K562 (cell line): ENCODE results near the gene SOCS2. TPM values are rescaled to one million over a fixed set of nuclear protein-coding genes. Genes with fewer than 3 reads are reported as not detected.

Source experiments
- CCNT2 ChIP-seq: IDR thresholded peaks from 2 replicates; pipeline ENCODE4 v1.6.1; 2011; ENCODE audit warnings: borderline replicate concordance, low read depth, mild to moderate bottlenecking, moderate library complexity, mixed read lengths, low read length; ENCODE audit not compliant: insufficient read length; ENCODE audit errors: extremely low read depth
- EHMT2 ChIP-seq: fragments of 450-650 bp; IDR thresholded peaks from 2 replicates; pipeline ENCODE4 v1.6.1; 2018; ENCODE audit warnings: antibody characterized with exemption
- ELF1 ChIP-seq: fragments of 200-800 bp; sonication (Bioruptor generic); IDR thresholded peaks from 2 replicates; pipeline ENCODE4 v1.6.1; 2016; ENCODE audit warnings: missing genetic modification characterization, missing compliant biosample characterization
- GATA2 ChIP-seq: sonication (generic); formaldehyde crosslinking; IDR thresholded peaks from 2 replicates; pipeline ENCODE4 v1.4.0; 2020; ENCODE audit warnings: mild to moderate bottlenecking, missing genetic modification reagents
- MYC ChIP-seq, 2 experiments: fragments of 250-450 bp in 1 of 2; sonication (Bioruptor Pico) in 1 of 2; IDR thresholded peaks; 2 replicates each; pipeline versions ENCODE4 v1.5.1 to v1.6.1; 2012 to 2021; ENCODE audit warnings: low read depth in 2 of 2, borderline replicate concordance in 1 of 2, improper control_type of control experiment in 1 of 2, low read length in 1 of 2, mild to moderate bottlenecking in 1 of 2, moderate library complexity in 1 of 2
- POLR2AphosphoS2 ChIP-seq: IDR thresholded peaks from 2 replicates; pipeline ENCODE4 v1.6.1; 2012; ENCODE audit warnings: low read length, improper control_type of control experiment
- PURB ChIP-seq: sonication (generic); formaldehyde crosslinking; IDR thresholded peaks from 2 replicates; pipeline ENCODE4 v1.9.0; 2021; ENCODE audit warnings: low read depth, mild to moderate bottlenecking, missing genetic modification reagents
- RBM25 ChIP-seq: fragments of 200-400 bp; formaldehyde crosslinking; IDR thresholded peaks from 2 replicates; pipeline ENCODE4 v1.6.1; 2018; ENCODE audit warnings: low read length, low read depth, moderate library complexity; ENCODE audit not compliant: severe bottlenecking
- SMARCE1 ChIP-seq: fragments of 450-650 bp; IDR thresholded peaks from 2 replicates; pipeline ENCODE4 v1.7.1; 2016; ENCODE audit warnings: mild to moderate bottlenecking
- SMC3 ChIP-seq: conservative IDR thresholded peaks from 2 replicates; pipeline ENCODE4 v1.6.1; 2011; ENCODE audit warnings: low read depth, low read length, improper control_type of control experiment; ENCODE audit not compliant: insufficient read depth
- SPI1 ChIP-seq: IDR thresholded peaks from 2 replicates; pipeline ENCODE4 v1.6.1; 2011; ENCODE audit warnings: low read depth, low read length, control low read depth, borderline replicate concordance
- STAG1 ChIP-seq: sonication (generic); formaldehyde crosslinking; IDR thresholded peaks from 2 replicates; pipeline ENCODE4 v1.5.0; 2020; ENCODE audit warnings: missing genetic modification reagents, borderline replicate concordance
- ZBTB7A ChIP-seq: IDR thresholded peaks from 2 replicates; pipeline ENCODE4 v1.6.1; 2011; ENCODE audit warnings: low read depth, mild to moderate bottlenecking, low read length, moderate library complexity, borderline replicate concordance; ENCODE audit not compliant: control insufficient read depth
- ZNF224 ChIP-seq: sonication (generic); formaldehyde crosslinking; IDR thresholded peaks from 2 replicates; pipeline ENCODE4 v1.8.0; 2022; ENCODE audit warnings: mild to moderate bottlenecking, missing genetic modification reagents
- ZNF57 ChIP-seq: fragments of 450-650 bp; formaldehyde crosslinking; IDR thresholded peaks from 2 replicates; pipeline ENCODE4 v1.4.0; 2020; ENCODE audit warnings: mild to moderate bottlenecking, moderate library complexity
- ZNF830 ChIP-seq: fragments of 250-450 bp; sonication (Bioruptor Pico); IDR thresholded peaks from 2 replicates; pipeline ENCODE4 v1.5.0; 2021; ENCODE audit warnings: mild to moderate bottlenecking
- polyA plus RNA-seq, 8 experiments: library from polyadenylated mRNA; depleted of rRNA in 4 of 8; stranded (reverse) in 5 of 8; unstranded in 3 of 8; fragments of >200 nt; fragmentation: Nextera tagmentation in 2 of 8; fragmentation: Illumina TruSeq in 1 of 8; extraction: Ambion mirVana in 2 of 8; extraction: Trizol in 1 of 8; gene quantifications; 2 replicates each; pipeline versions ENCODE4 v1.2.1 to v1.2.3, GENCODE V29; 2011 to 2014; ENCODE audit warnings: inconsistent platforms in 1 of 8, missing spikeins in 1 of 8
- total RNA-seq, 7 experiments: library from RNA; depleted of rRNA in 6 of 7; stranded (reverse); fragments of >200 nt in 6 of 7; fragmentation: Illumina TruSeq in 2 of 7; extraction: Trizol in 2 of 7; gene quantifications; 2 replicates each; pipeline versions ENCODE4 v1.2.1 to v1.2.3, GENCODE V29; 2011 to 2021; ENCODE audit warnings: low replicate concordance in 1 of 7
- TF ChIP-seq, protein P1 (sequence below): fragments of 450-650 bp; IDR thresholded peaks from 2 replicates; pipeline ENCODE4 v1.6.1; 2018; ENCODE audit not compliant: partially characterized antibody
- TF ChIP-seq, protein P2 (sequence below): fragments of 450-650 bp; IDR thresholded peaks from 2 replicates; pipeline ENCODE4 v1.6.1; 2016; ENCODE audit warnings: antibody characterized with exemption
- TF ChIP-seq, protein P3 (sequence below): fragments of 450-650 bp; IDR thresholded peaks from 2 replicates; pipeline ENCODE4 v1.6.1; 2016; ENCODE audit warnings: missing biosample characterization, missing genetic modification characterization
- TF ChIP-seq, protein P4 (sequence below), 3 experiments: IDR thresholded peaks in 2 of 3; conservative IDR thresholded peaks in 1 of 3; 2 replicates each; pipeline ENCODE4 v1.5.1; 2011 to 2012; ENCODE audit warnings: low read length in 3 of 3, mild to moderate bottlenecking in 3 of 3, control low read depth in 2 of 3, improper control_type of control experiment in 1 of 3, inconsistent platforms in 1 of 3, low read depth in 1 of 3, mixed read lengths in 1 of 3, moderate library complexity in 1 of 3; ENCODE audit not compliant: insufficient read depth in 2 of 3

Gene SOCS2
- total and polyA plus RNA-seq, 9 of the 15 experiments (the other 6 are each of a cell fraction or from before 2014, with no cell fraction given): 37.0 to 162 (median 98.7) TPM

DNA sequence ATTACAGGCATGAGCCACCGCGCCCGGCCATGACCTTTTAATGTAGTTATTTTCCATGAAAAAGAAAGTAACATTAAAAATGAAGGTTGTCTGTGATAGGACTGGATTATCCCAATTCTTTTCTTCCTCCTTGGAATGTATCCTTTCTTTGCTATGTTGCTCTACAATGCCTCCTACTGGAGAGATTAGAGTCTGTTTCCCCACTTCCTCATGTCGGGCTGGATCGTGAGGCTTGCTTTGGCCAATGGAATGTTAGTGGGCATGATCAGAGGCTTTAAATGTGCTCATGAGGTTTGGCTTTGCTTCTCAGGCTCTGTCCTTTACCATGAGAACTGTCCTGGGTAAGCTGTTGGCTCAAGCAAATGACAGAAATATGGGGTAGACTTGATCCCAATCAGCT lies 34.7 kb upstream of the SOCS2 start (continued):
- TF ChIP-seq, protein P1, sequence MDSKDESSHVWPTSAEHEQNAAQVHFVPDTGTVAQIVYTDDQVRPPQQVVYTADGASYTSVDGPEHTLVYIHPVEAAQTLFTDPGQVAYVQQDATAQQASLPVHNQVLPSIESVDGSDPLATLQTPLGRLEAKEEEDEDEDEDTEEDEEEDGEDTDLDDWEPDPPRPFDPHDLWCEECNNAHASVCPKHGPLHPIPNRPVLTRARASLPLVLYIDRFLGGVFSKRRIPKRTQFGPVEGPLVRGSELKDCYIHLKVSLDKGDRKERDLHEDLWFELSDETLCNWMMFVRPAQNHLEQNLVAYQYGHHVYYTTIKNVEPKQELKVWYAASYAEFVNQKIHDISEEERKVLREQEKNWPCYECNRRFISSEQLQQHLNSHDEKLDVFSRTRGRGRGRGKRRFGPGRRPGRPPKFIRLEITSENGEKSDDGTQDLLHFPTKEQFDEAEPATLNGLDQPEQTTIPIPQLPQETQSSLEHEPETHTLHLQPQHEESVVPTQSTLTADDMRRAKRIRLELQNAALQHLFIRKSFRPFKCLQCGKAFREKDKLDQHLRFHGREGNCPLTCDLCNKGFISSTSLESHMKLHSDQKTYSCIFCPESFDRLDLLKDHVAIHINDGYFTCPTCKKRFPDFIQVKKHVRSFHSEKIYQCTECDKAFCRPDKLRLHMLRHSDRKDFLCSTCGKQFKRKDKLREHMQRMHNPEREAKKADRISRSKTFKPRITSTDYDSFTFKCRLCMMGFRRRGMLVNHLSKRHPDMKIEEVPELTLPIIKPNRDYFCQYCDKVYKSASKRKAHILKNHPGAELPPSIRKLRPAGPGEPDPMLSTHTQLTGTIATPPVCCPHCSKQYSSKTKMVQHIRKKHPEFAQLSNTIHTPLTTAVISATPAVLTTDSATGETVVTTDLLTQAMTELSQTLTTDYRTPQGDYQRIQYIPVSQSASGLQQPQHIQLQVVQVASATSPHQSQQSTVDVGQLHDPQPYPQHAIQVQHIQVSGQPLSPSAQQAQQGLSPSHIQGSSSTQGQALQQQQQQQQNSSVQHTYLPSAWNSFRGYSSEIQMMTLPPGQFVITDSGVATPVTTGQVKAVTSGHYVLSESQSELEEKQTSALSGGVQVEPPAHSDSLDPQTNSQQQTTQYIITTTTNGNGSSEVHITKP: no peak
- no peak for TF ChIP-seq MYC (IDR thresholded peaks at IDR 0.05; ENCODE audit: low read depth, low read length)
- no peak for TF ChIP-seq MYC (CRISPR knock-in tag; IDR thresholded peaks at IDR 0.05; ENCODE audit: borderline replicate concordance, low read depth)
- TF ChIP-seq, protein P2, sequence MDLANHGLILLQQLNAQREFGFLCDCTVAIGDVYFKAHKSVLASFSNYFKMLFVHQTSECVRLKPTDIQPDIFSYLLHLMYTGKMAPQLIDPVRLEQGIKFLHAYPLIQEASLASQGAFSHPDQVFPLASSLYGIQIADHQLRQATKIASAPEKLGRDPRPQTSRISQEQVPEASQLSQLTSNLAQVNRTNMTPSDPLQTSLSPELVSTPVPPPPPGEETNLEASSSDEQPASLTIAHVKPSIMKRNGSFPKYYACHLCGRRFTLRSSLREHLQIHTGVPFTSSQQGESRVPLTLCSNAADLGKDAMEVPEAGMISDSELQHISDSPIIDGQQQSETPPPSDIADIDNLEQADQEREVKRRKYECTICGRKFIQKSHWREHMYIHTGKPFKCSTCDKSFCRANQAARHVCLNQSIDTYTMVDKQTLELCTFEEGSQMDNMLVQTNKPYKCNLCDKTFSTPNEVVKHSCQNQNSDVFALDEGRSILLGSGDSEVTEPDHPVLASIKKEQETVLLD: no peak
- TF ChIP-seq GATA2 (CRISPR knock-in tag): no peak
- TF ChIP-seq PURB (CRISPR knock-in tag): no peak
- TF ChIP-seq ZBTB7A: no peak
- no peak for TF ChIP-seq RBM25
- no peak for TF ChIP-seq SMARCE1
- no peak for TF ChIP-seq CCNT2
- TF ChIP-seq ZNF224 (CRISPR knock-in tag): no peak
- TF ChIP-seq ZNF57 (CRISPR knock-in tag): no peak
- no peak for TF ChIP-seq ZNF830 (CRISPR knock-in tag)
- 0 out of 2 replicates have a peak, but pooled peaks have one; percentile 10 for TF ChIP-seq SMC3
- TF ChIP-seq SPI1: peak; percentile 86
- TF ChIP-seq EHMT2: peak; percentile 35; the same call in 1 of the 2 replicates
- TF ChIP-seq, protein P3, sequence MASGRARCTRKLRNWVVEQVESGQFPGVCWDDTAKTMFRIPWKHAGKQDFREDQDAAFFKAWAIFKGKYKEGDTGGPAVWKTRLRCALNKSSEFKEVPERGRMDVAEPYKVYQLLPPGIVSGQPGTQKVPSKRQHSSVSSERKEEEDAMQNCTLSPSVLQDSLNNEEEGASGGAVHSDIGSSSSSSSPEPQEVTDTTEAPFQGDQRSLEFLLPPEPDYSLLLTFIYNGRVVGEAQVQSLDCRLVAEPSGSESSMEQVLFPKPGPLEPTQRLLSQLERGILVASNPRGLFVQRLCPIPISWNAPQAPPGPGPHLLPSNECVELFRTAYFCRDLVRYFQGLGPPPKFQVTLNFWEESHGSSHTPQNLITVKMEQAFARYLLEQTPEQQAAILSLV: no peak
- TF ChIP-seq, protein P4, sequence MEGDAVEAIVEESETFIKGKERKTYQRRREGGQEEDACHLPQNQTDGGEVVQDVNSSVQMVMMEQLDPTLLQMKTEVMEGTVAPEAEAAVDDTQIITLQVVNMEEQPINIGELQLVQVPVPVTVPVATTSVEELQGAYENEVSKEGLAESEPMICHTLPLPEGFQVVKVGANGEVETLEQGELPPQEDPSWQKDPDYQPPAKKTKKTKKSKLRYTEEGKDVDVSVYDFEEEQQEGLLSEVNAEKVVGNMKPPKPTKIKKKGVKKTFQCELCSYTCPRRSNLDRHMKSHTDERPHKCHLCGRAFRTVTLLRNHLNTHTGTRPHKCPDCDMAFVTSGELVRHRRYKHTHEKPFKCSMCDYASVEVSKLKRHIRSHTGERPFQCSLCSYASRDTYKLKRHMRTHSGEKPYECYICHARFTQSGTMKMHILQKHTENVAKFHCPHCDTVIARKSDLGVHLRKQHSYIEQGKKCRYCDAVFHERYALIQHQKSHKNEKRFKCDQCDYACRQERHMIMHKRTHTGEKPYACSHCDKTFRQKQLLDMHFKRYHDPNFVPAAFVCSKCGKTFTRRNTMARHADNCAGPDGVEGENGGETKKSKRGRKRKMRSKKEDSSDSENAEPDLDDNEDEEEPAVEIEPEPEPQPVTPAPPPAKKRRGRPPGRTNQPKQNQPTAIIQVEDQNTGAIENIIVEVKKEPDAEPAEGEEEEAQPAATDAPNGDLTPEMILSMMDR (IDR thresholded peaks at IDR 0.05 in 2 of 3, conservative IDR thresholded peaks at IDR 0.05 in 1 of 3; ENCODE audit: insufficient read depth in 2 of 3, low read depth in 1 of 3, low read length in 3 of 3): peak; percentile 37 to 63 (median 46)
- TF ChIP-seq POLR2AphosphoS2: no peak
- 0 out of 2 replicates have a peak, but pooled peaks have one; percentile 15 for TF ChIP-seq ELF1
- TF ChIP-seq STAG1: no peak
